IMR-90 (cell line): ENCODE results near the gene ZSWIM8. TPM values are rescaled to one million over a fixed set of nuclear protein-coding genes. Genes with fewer than 3 reads are reported as not detected.

Source experiments
- ATAC-seq: fragments of 200-7000 bp; cut with Tn5 transposase; 2 replicates; pipeline ENCODE4 v1.9.1; 2020; ENCODE audit warnings: low read depth, mild to moderate bottlenecking, moderate library complexity
- BruUV-seq: library from RNA; stranded (reverse); fragments of 400-500 nt; replicated peaks from 2 replicates; lab custom pipeline; 2021; lab: Mats Ljungman, UMichigan
- CTCF ChIA-PET: fragments of 300-600 bp; formaldehyde crosslinking; extraction: SDS; loops from one replicate; lab custom pipeline; 2021; ENCODE audit warnings: antibody characterized with exemption; lab: Yijun Ruan, JAX
- POLR2A ChIA-PET: fragments of 300-600 bp; sonication (Branson Sonifier 250); formaldehyde crosslinking; loops from one replicate; lab custom pipeline; 2022; ENCODE audit warnings: antibody characterized with exemption; ENCODE audit not compliant: unreplicated experiment; lab: Charles Lee
- DNase-seq: peaks from one replicate; pipeline ENCODE4 v3.0.0; 2013
- H2AFZ ChIP-seq: replicated peaks from 2 replicates; pipeline ENCODE3; 2013; ENCODE audit warnings: low read length, mild to moderate bottlenecking; ENCODE audit not compliant: poor library complexity
- H2AK5ac ChIP-seq: 2 replicates; pipeline ENCODE4 v1.6.1; 2013; ENCODE audit warnings: low read depth, low read length, inconsistent platforms
- H2AK9ac ChIP-seq: replicated peaks from 2 replicates; pipeline ENCODE3; 2013; ENCODE audit warnings: mild to moderate bottlenecking, low read depth, low read length, moderate library complexity; ENCODE audit not compliant: poor library complexity
- H2BK120ac ChIP-seq: 2 replicates; pipeline ENCODE4 v1.6.1; 2013; ENCODE audit warnings: low read depth, low read length, inconsistent platforms
- H2BK15ac ChIP-seq: 3 replicates; pipeline ENCODE4 v1.6.1; 2013; ENCODE audit warnings: low read depth, low read length, inconsistent platforms
- H2BK20ac ChIP-seq: 2 replicates; pipeline ENCODE4 v1.6.1; 2013; ENCODE audit warnings: low read depth, mild to moderate bottlenecking, inconsistent platforms, low read length, moderate library complexity
- H2BK5ac ChIP-seq: 2 replicates; pipeline ENCODE4 v1.6.1; 2013; ENCODE audit warnings: mild to moderate bottlenecking, low read depth, low read length, inconsistent platforms; ENCODE audit not compliant: poor library complexity, severe bottlenecking
- H3K14ac ChIP-seq: replicated peaks from 2 replicates; pipeline ENCODE4 v1.6.1; 2013; ENCODE audit warnings: low read depth, low read length, inconsistent platforms
- H3K18ac ChIP-seq: 2 replicates; pipeline ENCODE4 v1.6.1; 2013; ENCODE audit warnings: low read depth, low read length, control low read depth
- H3K23ac ChIP-seq: 2 replicates; pipeline ENCODE4 v1.6.1; 2013; ENCODE audit warnings: low read depth, low read length, inconsistent platforms
- H3K27ac ChIP-seq: 2 replicates; pipeline ENCODE4 v1.5.1; 2013; ENCODE audit warnings: mild to moderate bottlenecking, control low read depth, low read length; ENCODE audit not compliant: insufficient read depth
- H3K27me3 ChIP-seq: 2 replicates; pipeline ENCODE4 v1.6.1; 2013; ENCODE audit warnings: low read length; ENCODE audit not compliant: control insufficient read depth, insufficient read depth
- H3K36me3 ChIP-seq: 2 replicates; pipeline ENCODE4 v1.6.1; 2013; ENCODE audit warnings: low read length, mixed read lengths; ENCODE audit not compliant: control insufficient read depth, insufficient read depth
- H3K4ac ChIP-seq: 2 replicates; pipeline ENCODE4 v1.6.1; 2013; ENCODE audit warnings: low read depth, low read length, inconsistent platforms
- H3K4me1 ChIP-seq: 2 replicates; pipeline ENCODE4 v1.6.1; 2013; ENCODE audit warnings: low read length, mixed read lengths; ENCODE audit not compliant: control insufficient read depth, insufficient read depth
- H3K4me2 ChIP-seq: 2 replicates; pipeline ENCODE4 v1.6.1; 2013; ENCODE audit warnings: low read depth, mild to moderate bottlenecking, control low read depth, low read length, moderate library complexity
- H3K4me3 ChIP-seq: 2 replicates; pipeline ENCODE4 v1.5.1; 2013; ENCODE audit warnings: low read depth, mild to moderate bottlenecking, control low read depth, low read length, moderate library complexity; ENCODE audit not compliant: insufficient read depth
- H3K56ac ChIP-seq: 2 replicates; pipeline ENCODE4 v1.6.1; 2013; ENCODE audit warnings: low read length, inconsistent platforms; ENCODE audit not compliant: insufficient read depth; ENCODE audit errors: extremely low read depth
- H3K79me1 ChIP-seq, 2 experiments: 2 replicates each; pipeline ENCODE4 v1.6.1; 2013; ENCODE audit warnings: low read length in 2 of 2, inconsistent platforms in 1 of 2, low read depth in 1 of 2
- H3K9ac ChIP-seq: 2 replicates; pipeline ENCODE4 v1.6.1; 2013; ENCODE audit warnings: low read depth, low read length, control low read depth
- H3K9me1 ChIP-seq: 2 replicates; pipeline ENCODE4 v1.6.1; 2013; ENCODE audit warnings: low read length, inconsistent platforms; ENCODE audit not compliant: insufficient read depth
- H3K9me3 ChIP-seq: 2 replicates; pipeline ENCODE4 v1.6.1; 2013; ENCODE audit warnings: low read length; ENCODE audit not compliant: control insufficient read depth, insufficient read depth
- H4K20me1 ChIP-seq: 2 replicates; pipeline ENCODE4 v1.6.1; 2013; ENCODE audit warnings: low read length, inconsistent platforms; ENCODE audit not compliant: insufficient read depth
- H4K5ac ChIP-seq: 2 replicates; pipeline ENCODE4 v1.6.1; 2013; ENCODE audit warnings: mild to moderate bottlenecking, low read depth, low read length, control low read depth
- H4K8ac ChIP-seq, 2 experiments: 2 replicates each; pipeline ENCODE4 v1.6.1; 2013; ENCODE audit warnings: low read depth in 2 of 2, low read length in 2 of 2, control low read depth in 1 of 2, inconsistent platforms in 1 of 2
- H4K91ac ChIP-seq: 2 replicates; pipeline ENCODE4 v1.6.1; 2013; ENCODE audit warnings: low read depth, low read length, inconsistent platforms; ENCODE audit not compliant: insufficient read depth
- BHLHE40 ChIP-seq: fragments of 150-350 bp; IDR thresholded peaks from 2 replicates; pipeline ENCODE4 v1.6.1; 2016; ENCODE audit warnings: mild to moderate bottlenecking, low read depth, low read length
- CEBPB ChIP-seq: IDR thresholded peaks from 2 replicates; pipeline ENCODE4 v1.6.1; 2012; ENCODE audit warnings: low read depth, low read length, improper control_type of control experiment
- MAFK ChIP-seq: IDR thresholded peaks from 2 replicates; pipeline ENCODE4 v1.6.1; 2012; ENCODE audit warnings: low read depth, low read length, improper control_type of control experiment
- RCOR1 ChIP-seq: IDR thresholded peaks from 2 replicates; pipeline ENCODE4 v1.6.1; 2012; ENCODE audit warnings: mild to moderate bottlenecking, low read length, improper control_type of control experiment; ENCODE audit not compliant: insufficient replicate concordance
- SMC3 ChIP-seq: fragments of 150-350 bp; IDR thresholded peaks from 2 replicates; pipeline ENCODE4 v1.6.1; 2016; ENCODE audit warnings: low read depth, mild to moderate bottlenecking, antibody characterized with exemption, low read length, moderate library complexity
- WGBS, 2 experiments: methylation state at CpG; one replicate each; pipeline versions ENCODE4 v1.1.5 to v1.1.7; 2013; ENCODE audit warnings: missing lambda C conversion rate in 2 of 2; ENCODE audit not compliant: insufficient read length in 1 of 2; ENCODE audit errors: extremely low coverage in 2 of 2; 5-methylcytosine and 5-hydroxymethylcytosine counted together
- dilution Hi-C: fragments of 300-500 bp; cut with HindIII; formaldehyde crosslinking; loops from one replicate; pipeline ENCODE4 v1.14.3; 2018; ENCODE audit warnings: low sequenced_read_pairs; ENCODE audit not compliant: unreplicated experiment
- in situ Hi-C: fragments of 300-500 bp; cut with MboI; formaldehyde crosslinking; loops from 3 replicates; pipeline ENCODE4 v1.14.3; 2019; ENCODE audit warnings: low sequenced_read_pairs, inconsistent platforms, mixed read lengths
- intact Hi-C: fragments of 100-400 bp; cut with micrococcal nuclease; formaldehyde crosslinking; loops from 2 replicates; pipeline ENCODE4 v1.10.0; 2022
- polyA plus RNA-seq, 3 experiments: library from polyadenylated mRNA; depleted of rRNA; stranded (reverse); fragments of >200 nt; gene quantifications; 2 replicates each; pipeline ENCODE4 v1.2.3, GENCODE V29; 2012; ENCODE audit warnings: low replicate concordance in 1 of 3
- total RNA-seq: library from RNA; depleted of rRNA; stranded (reverse); fragments of >200 nt; gene quantifications from 2 replicates; pipeline ENCODE4 v1.2.3, GENCODE V29; 2012
- TF ChIP-seq, protein P1 (sequence below): fragments of 150-350 bp; IDR thresholded peaks from 2 replicates; pipeline ENCODE4 v1.6.1; 2017; ENCODE audit warnings: mild to moderate bottlenecking, antibody characterized with exemption, low read length, low read depth

Gene ZSWIM8
- total and polyA plus RNA-seq, 2 of the 4 experiments (the other 2 are of a cell fraction) = 16.8 to 103 TPM

DNA sequence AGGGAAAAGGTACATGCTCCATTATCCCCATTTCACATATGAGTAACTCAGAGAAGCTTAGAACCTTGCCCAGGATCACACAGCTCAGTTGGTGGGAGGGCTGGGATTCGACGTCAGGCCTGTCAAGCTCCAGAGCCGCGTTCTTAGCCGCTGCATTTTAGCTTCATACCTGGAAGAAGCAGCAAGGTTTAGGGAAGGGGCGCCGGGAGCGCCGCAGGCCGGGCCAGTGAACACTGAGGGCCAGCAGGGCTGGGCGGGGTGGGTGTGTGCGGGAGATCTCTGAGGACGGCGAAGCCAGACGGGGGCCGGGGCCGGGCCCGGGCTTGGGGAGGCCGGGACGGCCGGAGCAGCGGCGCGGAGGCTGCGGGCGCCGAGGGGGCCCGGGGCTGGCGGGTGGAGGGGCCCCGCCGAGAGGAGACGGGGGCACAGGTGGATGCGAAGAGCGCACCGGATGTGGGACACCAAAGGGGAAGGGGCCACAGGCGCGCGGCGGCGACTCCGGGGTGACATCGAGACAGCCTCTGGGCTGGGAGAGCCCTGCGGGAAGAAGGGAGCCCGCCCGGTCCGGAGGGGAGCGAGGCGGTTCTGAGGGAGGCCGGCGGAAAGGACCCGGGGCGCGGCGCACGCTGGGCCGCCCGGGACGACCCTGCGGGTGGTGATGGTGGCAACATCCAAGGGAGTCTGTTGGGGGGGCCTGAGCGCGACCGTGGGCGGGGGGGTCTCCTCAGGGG is 25.5 kb downstream of the ZSWIM8 start:
- no peak for DNase-seq
- POLR2A ChIA-PET = no interaction called here
- peak overlapping the region; percentile 77 for H3K27ac ChIP-seq
- no peak overlapping the region for H2AK5ac ChIP-seq
- in situ Hi-C loops = no loop called here
- H4K91ac ChIP-seq = no peak overlapping the region
- H3K27me3 ChIP-seq = no peaks in the 10 kb centered on the region
- peak overlapping the region; percentile 84 for H2AK9ac ChIP-seq
- peak overlapping the region; percentile 92 for H2AFZ ChIP-seq
- peak overlapping the region; percentile 81 for H2BK5ac ChIP-seq
- dilution Hi-C loops = no loop called here
- H4K5ac ChIP-seq = no peak overlapping the region
- peak overlapping the region in 1 of 2 experiments; percentile 63; a peak in 1 of 4 replicates for H4K8ac ChIP-seq
- H3K36me3 ChIP-seq = peaks cover 42% of the 10 kb centered on the region
- no peak overlapping the region for H3K18ac ChIP-seq
- 1% methylated on average over 34 of the region's 63 CpGs; no CpG with 5 or more reads in 1 of the 2 experiments for WGBS, 2 experiments
- peak overlapping the region; percentile 80 for H3K9ac ChIP-seq
- TF ChIP-seq MAFK (no peak), CEBPB (no peak), RCOR1 (no peak), SMC3 (no peak), BHLHE40 (no peak)
- TF ChIP-seq, protein P1, sequence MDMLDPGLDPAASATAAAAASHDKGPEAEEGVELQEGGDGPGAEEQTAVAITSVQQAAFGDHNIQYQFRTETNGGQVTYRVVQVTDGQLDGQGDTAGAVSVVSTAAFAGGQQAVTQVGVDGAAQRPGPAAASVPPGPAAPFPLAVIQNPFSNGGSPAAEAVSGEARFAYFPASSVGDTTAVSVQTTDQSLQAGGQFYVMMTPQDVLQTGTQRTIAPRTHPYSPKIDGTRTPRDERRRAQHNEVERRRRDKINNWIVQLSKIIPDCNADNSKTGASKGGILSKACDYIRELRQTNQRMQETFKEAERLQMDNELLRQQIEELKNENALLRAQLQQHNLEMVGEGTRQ = no peak
- H3K9me1 ChIP-seq = peaks cover 20% of the 10 kb centered on the region
- no peak overlapping the region for H2BK15ac ChIP-seq
- no peaks in the 10 kb centered on the region for H4K20me1 ChIP-seq
- CTCF ChIA-PET = interaction anchor here (0.8 kb wide), 1 partner anchor 69 kb away, joined by 4 read pairs; no protein-coding TSS in a partner anchor
- peak overlapping the region; percentile 62; the same call in 1 of the 2 replicates for H3K23ac ChIP-seq
- BruUV-seq = no TSS peak
- peak overlapping the region; percentile 79 for H3K4ac ChIP-seq
- 0 out of 2 replicates have a peak, but pooled peaks cover 4% of the 10 kb centered on the region for H3K4me1 ChIP-seq
- H3K14ac ChIP-seq = peak overlapping the region; percentile 55; the same call in 1 of the 2 replicates
- H3K79me1 ChIP-seq = peaks cover 14 to 49% of the 10 kb centered on the region in 2 experiments
- peak overlapping the region; percentile 88 for H3K4me3 ChIP-seq
- peak overlapping the region; percentile 96 for H3K4me2 ChIP-seq
- intact Hi-C loops = no loop called here
- H2BK20ac ChIP-seq = no peak overlapping the region
- no peaks in the 10 kb centered on the region for H3K9me3 ChIP-seq
- peak; percentile 38 for ATAC-seq
- no peak overlapping the region for H3K56ac ChIP-seq
- no peak overlapping the region for H2BK120ac ChIP-seq
